Dedifferentiated amniotic fluid mesenchymal stem cell (primary cell): ENCODE results near the gene WHRN.

Experiments used
- DNase-seq: peaks from one replicate; pipeline ENCODE4 v3.0.0-alpha.2; 2016; ENCODE audit errors: extremely low spot score

WHRN gene

DNA sequence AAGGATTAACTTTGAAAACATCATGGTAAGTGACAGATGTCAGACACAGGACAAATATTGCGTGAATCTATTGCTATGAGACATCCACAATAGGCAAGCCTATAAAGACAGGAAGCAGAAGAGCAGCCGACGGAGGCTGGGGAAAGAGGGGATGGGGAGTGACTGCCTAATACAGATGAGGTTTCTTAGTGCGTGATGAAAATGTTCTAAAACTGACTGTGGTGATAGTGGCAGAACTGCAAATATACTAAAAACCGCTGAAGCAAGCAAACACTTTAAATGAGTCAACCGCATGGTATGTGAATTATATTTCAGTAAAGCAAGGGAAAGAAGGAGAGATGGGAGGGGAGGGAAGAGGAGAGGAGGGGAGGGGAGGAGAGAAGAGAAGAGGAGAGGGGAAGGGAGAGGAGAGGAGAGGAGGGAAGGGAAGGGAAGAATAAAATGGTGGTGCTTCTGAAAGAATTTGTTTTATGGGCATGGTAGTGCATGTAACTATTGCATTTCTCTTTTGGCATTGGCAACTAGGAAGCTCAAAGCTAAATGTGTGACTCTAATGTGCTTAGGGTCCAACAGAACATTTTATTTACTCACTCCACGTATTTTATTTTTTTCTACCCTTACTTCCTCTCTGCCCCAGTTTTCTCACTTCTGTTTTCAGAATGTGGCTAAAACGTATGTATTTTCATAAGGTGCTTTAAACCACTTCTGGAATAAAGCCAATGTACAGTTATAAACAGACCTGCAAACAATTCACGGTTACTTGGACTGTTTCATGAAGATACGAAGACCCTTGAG is 138.7 kb downstream of the WHRN start:
- peak; percentile 79 for DNase-seq

DNA sequence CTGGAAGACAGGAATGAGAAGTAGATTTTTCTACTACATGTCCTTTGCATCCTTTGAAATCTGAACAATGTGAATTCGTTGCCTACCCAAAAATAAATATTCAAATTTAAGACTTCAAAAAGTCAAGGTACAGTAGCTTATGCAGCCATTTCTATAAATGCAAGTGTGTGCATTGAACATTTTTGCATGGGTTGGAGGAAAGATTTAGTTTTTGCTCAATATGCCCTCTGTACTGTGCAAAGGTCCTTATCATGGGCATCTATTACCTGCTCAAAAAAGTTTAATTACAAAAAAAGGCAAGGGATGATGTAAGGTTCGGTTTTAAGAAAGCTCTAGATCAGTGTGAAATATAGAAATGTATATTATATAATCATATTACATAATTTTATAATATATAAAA is 140.1 kb downstream of the WHRN start:
- DNase-seq, result no peak

- peak; percentile 22 for DNase-seq
These were observed 140.9 kb downstream of the WHRN start for GRCh38 chr9:114364134-114365041.

DNA sequence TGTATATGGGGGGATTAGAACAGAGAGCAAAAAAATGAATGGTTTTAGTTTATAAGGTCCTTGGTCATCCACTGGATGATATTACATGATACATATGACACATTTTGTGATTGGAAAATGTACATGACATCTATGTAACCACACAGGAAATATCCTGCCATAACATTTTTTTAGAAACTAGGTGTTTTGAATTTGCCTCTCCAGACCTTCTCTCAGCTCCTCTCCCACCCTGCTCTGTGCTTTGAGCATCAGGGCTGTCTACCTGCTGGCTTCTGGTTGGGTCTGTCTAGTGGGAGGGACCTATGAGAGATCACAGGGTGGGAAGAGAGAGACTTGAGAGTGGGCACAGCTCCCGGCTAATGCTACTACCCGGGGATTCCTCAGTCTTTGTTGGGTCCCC is 141.8 kb downstream of the WHRN start:
- DNase-seq, result no peak

- DNase-seq, result no peak
These were observed 142.9 kb downstream of the WHRN start for GRCh38 chr9:114362394-114362793.

GRCh38 chr9:114361542-114361941 is 143.7 kb downstream of the WHRN start:
- DNase-seq, result no peak

DNA sequence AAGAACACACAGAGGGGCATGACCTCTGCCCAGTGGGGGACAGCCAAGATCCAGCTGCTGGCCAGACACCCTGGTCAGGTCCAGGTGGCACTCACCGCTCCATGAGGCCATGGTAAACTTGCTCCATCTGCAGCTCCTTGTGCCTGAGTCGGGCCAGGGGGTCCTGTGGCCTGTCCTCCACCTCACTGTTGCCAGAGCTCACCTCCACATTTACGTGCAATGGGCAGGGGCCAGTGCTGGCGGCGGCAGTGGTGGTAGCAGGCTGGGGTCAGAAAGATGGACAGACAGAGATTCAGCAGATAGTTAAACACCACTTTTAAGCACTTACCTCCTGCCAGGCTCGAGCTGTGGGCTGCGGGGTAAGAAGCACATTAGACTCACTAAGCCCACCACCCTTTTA is 145.5 kb downstream of the WHRN start:
- no peak for DNase-seq

- no peak for DNase-seq
These were observed 147.4 kb downstream of the WHRN start for GRCh38 chr9:114357911-114358328.

GRCh38 chr9:114357360-114357759 is 147.9 kb downstream of the WHRN start:
- no peak for DNase-seq

DNA sequence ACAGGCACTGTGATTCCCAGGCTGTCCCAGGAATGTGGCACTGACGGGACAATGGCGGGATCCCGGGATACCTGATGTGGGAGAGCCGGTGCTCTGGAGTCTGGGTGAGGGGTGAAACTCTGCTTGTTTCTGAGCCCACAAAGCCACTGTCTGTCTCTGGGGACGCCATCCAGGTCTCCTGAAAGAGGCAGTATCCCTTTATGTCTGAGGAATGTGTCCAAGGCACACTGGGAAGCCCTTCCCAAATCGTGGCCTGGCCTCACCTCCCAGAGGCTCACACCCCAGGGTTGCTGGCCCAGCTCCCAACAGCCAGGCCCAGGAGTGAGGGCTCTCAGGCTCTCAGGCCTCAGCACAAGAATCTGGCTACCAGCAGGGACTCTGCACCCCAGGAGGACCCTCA is 148.5 kb downstream of the WHRN start:
- DNase-seq, result no peak

GRCh38 chr9:114355821-114356220 is 149.5 kb downstream of the WHRN start:
- no peak for DNase-seq
